HCT116 (cell line): ENCODE measurements around the gene METTL22.

Experiments
- POLR2AphosphoS5 ChIP-seq: IDR thresholded peaks from 2 replicates; pipeline ENCODE4 v1.6.1; 2011; ENCODE audit warnings: mild to moderate bottlenecking, low read depth, low read length, moderate library complexity
- ZNF274 ChIP-seq: fragments of 200-500 bp; sonication (Bioruptor generic); IDR thresholded peaks from 2 replicates; pipeline ENCODE4 v1.6.1; 2014; ENCODE audit warnings: mild to moderate bottlenecking, low read depth, low read length, inconsistent platforms
- TF ChIP-seq, protein P1 (sequence below), 3 experiments: fragments of 200-600 bp in 1 of 3; sonication (generic) in 1 of 3; IDR thresholded peaks in 2 of 3; conservative IDR thresholded peaks in 1 of 3; 2 replicates each; pipeline ENCODE4 v1.5.1; 2012 to 2017; ENCODE audit warnings: low read depth in 2 of 3, low read length in 2 of 3, antibody characterized with exemption in 1 of 3, borderline replicate concordance in 1 of 3, control low read depth in 1 of 3, mild to moderate bottlenecking in 1 of 3, mixed read lengths in 1 of 3, mixed run types in 1 of 3, moderate library complexity in 1 of 3; ENCODE audit not compliant: insufficient read depth in 1 of 3

DNA sequence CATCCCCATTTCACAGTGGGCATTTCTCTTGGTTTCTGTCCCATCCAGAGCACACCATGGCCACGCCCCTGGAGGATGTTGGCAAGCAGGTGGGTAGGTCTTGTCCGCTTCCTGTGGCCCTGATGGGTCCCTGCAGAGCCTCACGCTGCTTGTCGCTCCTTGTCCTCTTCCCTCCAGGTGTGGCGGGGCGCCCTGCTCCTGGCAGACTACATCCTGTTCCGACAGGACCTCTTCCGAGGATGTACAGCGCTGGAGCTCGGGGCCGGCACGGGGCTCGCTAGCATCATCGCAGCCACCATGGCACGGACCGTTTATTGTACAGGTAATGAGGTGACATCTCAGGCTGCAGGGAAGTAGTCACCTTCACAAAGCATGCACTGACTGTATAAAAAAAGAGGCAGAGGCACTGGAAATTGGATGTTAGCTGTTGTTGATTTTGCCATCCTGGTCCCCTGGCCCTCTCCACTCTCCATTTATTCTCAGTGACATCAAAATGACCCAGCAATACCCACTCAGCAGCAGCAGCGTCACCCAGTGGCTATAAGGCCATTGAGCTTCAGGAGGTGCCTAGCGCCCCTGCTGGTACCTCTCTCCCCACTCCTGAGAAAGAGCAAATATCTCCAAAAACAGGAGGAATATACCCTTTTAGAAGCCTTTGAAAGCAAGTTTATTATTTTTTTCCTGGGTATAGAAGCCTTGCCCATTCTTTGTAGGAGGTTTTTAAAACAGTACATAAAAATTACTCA, 13.7 kb downstream of the METTL22 start:
- TF ChIP-seq, protein P1, sequence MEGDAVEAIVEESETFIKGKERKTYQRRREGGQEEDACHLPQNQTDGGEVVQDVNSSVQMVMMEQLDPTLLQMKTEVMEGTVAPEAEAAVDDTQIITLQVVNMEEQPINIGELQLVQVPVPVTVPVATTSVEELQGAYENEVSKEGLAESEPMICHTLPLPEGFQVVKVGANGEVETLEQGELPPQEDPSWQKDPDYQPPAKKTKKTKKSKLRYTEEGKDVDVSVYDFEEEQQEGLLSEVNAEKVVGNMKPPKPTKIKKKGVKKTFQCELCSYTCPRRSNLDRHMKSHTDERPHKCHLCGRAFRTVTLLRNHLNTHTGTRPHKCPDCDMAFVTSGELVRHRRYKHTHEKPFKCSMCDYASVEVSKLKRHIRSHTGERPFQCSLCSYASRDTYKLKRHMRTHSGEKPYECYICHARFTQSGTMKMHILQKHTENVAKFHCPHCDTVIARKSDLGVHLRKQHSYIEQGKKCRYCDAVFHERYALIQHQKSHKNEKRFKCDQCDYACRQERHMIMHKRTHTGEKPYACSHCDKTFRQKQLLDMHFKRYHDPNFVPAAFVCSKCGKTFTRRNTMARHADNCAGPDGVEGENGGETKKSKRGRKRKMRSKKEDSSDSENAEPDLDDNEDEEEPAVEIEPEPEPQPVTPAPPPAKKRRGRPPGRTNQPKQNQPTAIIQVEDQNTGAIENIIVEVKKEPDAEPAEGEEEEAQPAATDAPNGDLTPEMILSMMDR (IDR thresholded peaks at IDR 0.05 in 2 of 3, conservative IDR thresholded peaks at IDR 0.05 in 1 of 3; ENCODE audit: borderline replicate concordance in 1 of 3, insufficient read depth in 1 of 3, low read depth in 2 of 3, low read length in 2 of 3), result peak; percentile 79 to 97 (median 85)
- TF ChIP-seq ZNF274 (no peak), POLR2AphosphoS5 (no peak)
